HepG2 (cell line): Measurements from ENCODE around the gene ANKRD40. TPM values are rescaled to one million over a fixed set of nuclear protein-coding genes. Genes with fewer than 3 reads are reported as not detected.

ENCODE experiments used
- ATAC-seq: fragments of 200-7000 bp; cut with Tn5 transposase; 3 replicates; pipeline ENCODE4 v1.9.1; 2020; ENCODE audit warnings: mild to moderate bottlenecking, moderate library complexity
- BruUV-seq: library from RNA; stranded (reverse); fragments of 400-500 nt; replicated peaks from 2 replicates; lab custom pipeline; 2021; lab: Mats Ljungman, UMichigan
- CTCF ChIA-PET: fragments of 300-600 bp; formaldehyde crosslinking; extraction: SDS; loops from one replicate; lab custom pipeline; 2021; ENCODE audit warnings: low total read pairs, inconsistent platforms, low intra/inter-chr PET ratio; lab: Yijun Ruan, JAX
- POLR2A ChIA-PET: fragments of 350-600 bp; sonication (Branson Sonifier 250); formaldehyde crosslinking; loops from one replicate; lab custom pipeline; 2020; ENCODE audit warnings: antibody characterized with exemption, inconsistent platforms; lab: Yijun Ruan, JAX
- DNase-seq: peaks from one replicate; pipeline ENCODE4 v3.0.0-alpha.2; 2015; ENCODE audit warnings: low spot score
- FAIRE-seq: peaks from 3 replicates; lab custom pipeline; 2011; peaks lifted over from hg19 to GRCh38; lab: Jason Lieb, UNC
- H2AFZ ChIP-seq: one replicate; pipeline ENCODE4 v1.6.1; 2011; ENCODE audit warnings: low read length, inconsistent platforms
- H3K27ac ChIP-seq: fragments of 300-600 bp; 3 replicates; pipeline ENCODE4 v1.8.0; 2011; ENCODE audit warnings: mixed run types, mild to moderate bottlenecking, mixed read lengths, low read length, inconsistent platforms; ENCODE audit not compliant: insufficient read depth; ENCODE audit errors: extremely low read length
- H3K27me3 ChIP-seq, 2 experiments: fragments of 200-600 bp in 1 of 2; 2 replicates in 1 of 2; 3 replicates in 1 of 2; pipeline versions ENCODE4 v1.6.0 to v1.8.0; 2011; ENCODE audit warnings: low read length in 2 of 2, mild to moderate bottlenecking in 2 of 2, moderate library complexity in 2 of 2, inconsistent platforms in 1 of 2; ENCODE audit not compliant: insufficient read depth in 2 of 2, control insufficient read depth in 1 of 2
- H3K36me3 ChIP-seq, 2 experiments: fragments of 200-600 bp in 1 of 2; replicated peaks in 1 of 2; 2 replicates in 1 of 2; 3 replicates in 1 of 2; pipeline versions ENCODE4 v1.5.1 to v1.8.0; 2011; ENCODE audit warnings: low read length in 2 of 2, inconsistent platforms in 1 of 2; ENCODE audit not compliant: insufficient read depth in 2 of 2, control insufficient read depth in 1 of 2
- H3K4me1 ChIP-seq: 2 replicates; pipeline ENCODE4 v1.5.1; 2012; ENCODE audit warnings: low read length, inconsistent platforms; ENCODE audit not compliant: insufficient read depth
- H3K4me2 ChIP-seq: 2 replicates; pipeline ENCODE4 v1.6.0; 2011; ENCODE audit warnings: low read depth, low read length, inconsistent platforms
- H3K4me3 ChIP-seq, 3 experiments: fragments of 200-600 bp in 1 of 3; sonication (generic), shearing (Covaris generic) in 1 of 3; replicated peaks in 1 of 3; 2 replicates each; pipeline ENCODE4 v1.5.1; 2011 to 2016; ENCODE audit warnings: low read length in 3 of 3, inconsistent platforms in 2 of 3, low read depth in 2 of 3, mild to moderate bottlenecking in 2 of 3, control low read depth in 1 of 3, mixed read lengths in 1 of 3; ENCODE audit not compliant: insufficient read depth in 1 of 3
- H3K79me2 ChIP-seq: one replicate; pipeline ENCODE4 v1.6.1; 2011; ENCODE audit warnings: low read length, inconsistent platforms; ENCODE audit not compliant: insufficient read depth
- H3K9ac ChIP-seq: 2 replicates; pipeline ENCODE4 v1.6.0; 2011; ENCODE audit warnings: mild to moderate bottlenecking, low read depth, low read length, inconsistent platforms; ENCODE audit not compliant: insufficient read depth
- H3K9me3 ChIP-seq: 2 replicates; pipeline ENCODE4 v1.5.1; 2012; ENCODE audit warnings: mild to moderate bottlenecking, low read length
- H4K20me1 ChIP-seq: 2 replicates; pipeline ENCODE4 v1.6.0; 2011; ENCODE audit warnings: inconsistent platforms, mild to moderate bottlenecking, low read length, moderate library complexity; ENCODE audit not compliant: insufficient read depth
- NR2F1 ChIP-seq, 2 experiments: fragments of 450-650 bp in 1 of 2; formaldehyde crosslinking in 1 of 2; IDR thresholded peaks; 2 replicates each; pipeline versions ENCODE4 v1.5.0 to v1.6.1; 2016 to 2020; ENCODE audit warnings: mild to moderate bottlenecking in 1 of 2, missing compliant biosample characterization in 1 of 2, missing genetic modification reagents in 1 of 2, moderate library complexity in 1 of 2
- RBFOX2 ChIP-seq: fragments of 200-400 bp; formaldehyde crosslinking; IDR thresholded peaks from 2 replicates; pipeline ENCODE4 v1.6.1; 2017; ENCODE audit warnings: low read depth, mild to moderate bottlenecking, low read length
- SMARCE1 ChIP-seq: fragments of 450-650 bp; IDR thresholded peaks from 2 replicates; pipeline ENCODE4 v1.6.1; 2017; ENCODE audit warnings: borderline replicate concordance
- SUZ12 ChIP-seq: fragments of 150-350 bp; IDR thresholded peaks from 2 replicates; pipeline ENCODE4 v1.6.1; 2014; ENCODE audit warnings: low read depth, low read length
- ZNF121 ChIP-seq: sonication (generic); formaldehyde crosslinking; IDR thresholded peaks from 2 replicates; pipeline ENCODE4 v1.5.0; 2020; ENCODE audit warnings: mild to moderate bottlenecking, missing genetic modification reagents
- ZNF3 ChIP-seq: IDR thresholded peaks from 2 replicates; pipeline ENCODE4 v1.7.0; 2017; ENCODE audit warnings: inconsistent platforms
- ZNF607 ChIP-seq: sonication (generic); formaldehyde crosslinking; IDR thresholded peaks from 2 replicates; pipeline ENCODE4 v1.5.1; 2020; ENCODE audit warnings: missing genetic modification reagents, mild to moderate bottlenecking, borderline replicate concordance
- ZNF768 ChIP-seq: sonication (generic); formaldehyde crosslinking; IDR thresholded peaks from 2 replicates; pipeline ENCODE4 v1.4.0; 2020; ENCODE audit warnings: missing genetic modification reagents
- WGBS: methylation state at CpG from one replicate; pipeline ENCODE4 v1.1.6; 2017; ENCODE audit warnings: low lambda C conversion rate; 5-methylcytosine and 5-hydroxymethylcytosine counted together
- in situ Hi-C: cut with HindIII; loops from 2 replicates; pipeline ENCODE4 v1.10.0; 2017; ENCODE audit warnings: low pct_unique_long_range_greater_than_20kb; ENCODE audit not compliant: extremely low pct_ligation_motif_present
- intact Hi-C: fragments of 100-400 bp; cut with micrococcal nuclease; formaldehyde crosslinking; loops from one replicate; pipeline ENCODE4 v1.10.0; 2022; ENCODE audit not compliant: unreplicated experiment
- polyA plus RNA-seq, 8 experiments: library from polyadenylated mRNA; depleted of rRNA in 3 of 8; stranded (reverse) in 7 of 8; unstranded in 1 of 8; fragments of >200 nt; fragmentation: Illumina TruSeq in 4 of 8; extraction: Trizol in 4 of 8; gene quantifications; 2 replicates each; pipeline versions ENCODE4 v1.2.1 to v1.2.3, GENCODE V29; 2011 to 2016; ENCODE audit warnings: low read depth in 4 of 8, missing spikeins in 1 of 8, mixed read lengths in 1 of 8; ENCODE audit not compliant: insufficient read depth in 1 of 8
- total RNA-seq, 5 experiments: library from RNA; depleted of rRNA; stranded (reverse); fragments of >200 nt; fragmentation: Illumina TruSeq; extraction: Trizol; gene quantifications; 2 replicates each; pipeline ENCODE4 v1.2.3, GENCODE V29; 2016; ENCODE audit warnings: low read depth in 1 of 5
- TF ChIP-seq, protein P1 (sequence below): sonication (generic); formaldehyde crosslinking; IDR thresholded peaks from 2 replicates; pipeline ENCODE4 v1.5.0; 2020; ENCODE audit warnings: missing genetic modification reagents
- TF ChIP-seq, protein P2 (sequence below): sonication (generic); formaldehyde crosslinking; IDR thresholded peaks from 2 replicates; pipeline ENCODE4 v1.5.1; 2020; ENCODE audit warnings: mild to moderate bottlenecking, moderate library complexity, missing genetic modification reagents
- TF ChIP-seq, protein P3 (sequence below): sonication (generic); formaldehyde crosslinking; IDR thresholded peaks from 2 replicates; pipeline ENCODE4 v1.5.0; 2020; ENCODE audit warnings: mild to moderate bottlenecking, missing genetic modification reagents, borderline replicate concordance
- TF ChIP-seq, protein P4 (sequence below): IDR thresholded peaks from 2 replicates; pipeline ENCODE4 v1.6.1; 2016; ENCODE audit warnings: mild to moderate bottlenecking

The ANKRD40 gene
- total and polyA plus RNA-seq, 2 of the 13 experiments (the other 11 are each of a cell fraction or from before 2014, with no cell fraction given) = 35.0 to 46.4 TPM

DNA sequence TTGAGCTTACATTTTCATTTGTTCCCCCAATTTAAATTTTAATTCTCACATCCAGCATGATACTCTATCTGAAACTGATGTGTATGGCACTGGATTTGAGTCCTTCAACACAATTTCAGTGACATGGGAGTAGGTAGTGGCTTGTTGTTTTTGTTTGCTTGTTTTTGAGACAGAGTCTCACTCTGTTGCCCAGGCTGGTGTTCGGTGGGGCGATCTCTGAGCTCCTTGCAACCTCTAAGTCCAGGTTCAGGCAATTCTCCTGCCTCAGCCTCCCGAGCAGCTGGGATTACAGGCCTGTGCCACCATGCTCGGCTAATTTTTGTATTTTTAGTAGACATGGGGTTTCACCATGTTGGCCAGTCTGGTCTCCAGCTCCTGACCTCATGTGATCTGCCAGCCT, 1.3 kb upstream of the ANKRD40 start (continued):
- TF ChIP-seq ZNF607 (0 out of 2 replicates have a peak, but pooled peaks have one; percentile 18), ZNF121 (CRISPR knock-in tag) (peak; percentile 79)
- TF ChIP-seq, protein P1, sequence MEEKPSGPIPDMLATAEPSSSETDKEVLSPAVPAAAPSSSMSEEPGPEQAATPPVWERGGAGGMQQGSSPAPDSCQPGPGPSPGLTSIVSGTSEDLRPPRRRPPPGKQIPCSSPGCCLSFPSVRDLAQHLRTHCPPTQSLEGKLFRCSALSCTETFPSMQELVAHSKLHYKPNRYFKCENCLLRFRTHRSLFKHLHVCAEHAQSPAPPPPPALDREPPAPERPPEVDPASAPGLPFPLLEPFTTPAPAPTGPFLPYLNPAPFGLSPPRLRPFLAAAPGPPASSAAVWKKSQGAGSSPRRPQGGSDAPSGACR = peak; percentile 14; the same call in 1 of the 2 replicates
- TF ChIP-seq, protein P2, sequence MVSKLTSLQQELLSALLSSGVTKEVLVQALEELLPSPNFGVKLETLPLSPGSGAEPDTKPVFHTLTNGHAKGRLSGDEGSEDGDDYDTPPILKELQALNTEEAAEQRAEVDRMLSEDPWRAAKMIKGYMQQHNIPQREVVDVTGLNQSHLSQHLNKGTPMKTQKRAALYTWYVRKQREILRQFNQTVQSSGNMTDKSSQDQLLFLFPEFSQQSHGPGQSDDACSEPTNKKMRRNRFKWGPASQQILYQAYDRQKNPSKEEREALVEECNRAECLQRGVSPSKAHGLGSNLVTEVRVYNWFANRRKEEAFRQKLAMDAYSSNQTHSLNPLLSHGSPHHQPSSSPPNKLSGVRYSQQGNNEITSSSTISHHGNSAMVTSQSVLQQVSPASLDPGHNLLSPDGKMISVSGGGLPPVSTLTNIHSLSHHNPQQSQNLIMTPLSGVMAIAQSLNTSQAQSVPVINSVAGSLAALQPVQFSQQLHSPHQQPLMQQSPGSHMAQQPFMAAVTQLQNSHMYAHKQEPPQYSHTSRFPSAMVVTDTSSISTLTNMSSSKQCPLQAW (CRISPR knock-in tag) = 0 out of 2 replicates have a peak, but pooled peaks have one; percentile 7

DNA sequence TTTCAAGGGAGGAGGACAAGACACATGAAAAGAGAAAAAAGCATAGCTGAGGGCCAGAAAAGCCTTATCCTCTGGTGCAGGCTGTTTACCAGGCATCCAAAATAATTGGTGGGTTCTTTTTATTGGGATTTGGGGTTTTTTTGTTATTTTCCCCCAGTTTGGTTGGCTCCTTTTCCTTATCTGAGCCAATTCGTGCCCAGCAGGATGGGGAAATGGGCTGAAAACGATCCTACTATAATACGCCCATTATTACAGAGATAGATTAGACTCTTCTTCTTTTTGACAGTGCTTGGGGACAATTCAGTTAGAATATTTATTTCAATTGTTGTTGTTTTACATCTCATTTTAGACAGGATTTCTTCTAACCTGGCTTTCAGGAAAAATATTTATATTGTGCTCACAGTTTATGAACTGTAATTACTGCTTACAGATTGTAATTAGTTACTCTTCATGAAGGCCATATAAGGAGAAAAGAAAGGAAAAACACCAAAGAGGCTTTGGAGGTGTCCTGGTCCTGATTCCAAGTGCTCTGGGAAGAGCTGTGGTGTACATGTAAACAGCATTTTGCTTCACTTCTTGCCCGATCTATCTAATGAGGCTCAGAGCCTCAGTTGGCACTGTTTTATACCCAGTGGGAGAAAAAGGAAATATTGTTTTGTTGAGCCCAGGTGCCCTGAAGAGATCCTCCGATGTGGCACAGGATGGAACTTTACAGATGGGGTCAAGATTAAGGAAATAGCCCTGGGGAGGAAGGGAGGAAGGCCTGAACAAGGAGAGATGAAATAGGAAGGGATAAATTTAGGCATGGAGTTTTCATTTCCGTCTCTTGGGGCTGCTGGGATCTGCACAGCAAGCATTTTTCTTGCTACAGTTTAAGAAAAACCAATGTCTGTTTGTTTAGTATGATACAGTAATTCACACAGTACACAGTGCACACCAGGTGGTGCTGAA, 611 bp upstream of the ANKRD40 start:
- H3K4me1 ChIP-seq = peaks cover 47% of the 10 kb centered on the region
- peak overlapping the region; percentile 90 for H2AFZ ChIP-seq
- H3K9ac ChIP-seq = peak overlapping the region; percentile 96
- H3K4me2 ChIP-seq = peak overlapping the region; percentile 99
- ATAC-seq (0 out of 3 replicates have a peak, but pooled peaks have one; percentile 6), DNase-seq (no peak), FAIRE-seq (peak; percentile 30)
- peak overlapping the region; percentile 87 to 92 (median 88) for H3K4me3 ChIP-seq
- H4K20me1 ChIP-seq = no peaks in the 10 kb centered on the region
- BruUV-seq = TSS peak; percentile 98
- POLR2A ChIA-PET = interaction anchor here (0.6 to 6.5 kb wide), 12 partner anchors 9 to 207 kb away, joined by 3 to 97 read pairs (median 4); partner anchors contain the start of gene LUC7L3
- intact Hi-C loops = loop anchor here (2.0 kb wide), 1 partner anchor 48 kb away; no protein-coding TSS in a partner anchor
- H3K79me2 ChIP-seq = peaks cover 41% of the 10 kb centered on the region
- no peaks in the 10 kb centered on the region for H3K9me3 ChIP-seq
- WGBS = 4% methylated on average over 6 of the region's 6 CpGs
- no peaks in the 10 kb centered on the region; a peak in 1 of 5 replicates for H3K27me3 ChIP-seq
- CTCF ChIA-PET = no interaction called here
- in situ Hi-C loops = no loop called here
- peak overlapping the region; percentile 91 for H3K27ac ChIP-seq
- no peaks in the 10 kb centered on the region; a peak in 3 of 5 replicates for H3K36me3 ChIP-seq
- no peak for TF ChIP-seq SUZ12
- 0 out of 4 replicates have a peak, but pooled peaks of 1 of the 2 experiments have one; percentile 37 for TF ChIP-seq NR2F1 (CRISPR knock-in tag; IDR thresholded peaks at IDR 0.05)
- 0 out of 2 replicates have a peak, but pooled peaks have one; percentile 6 for TF ChIP-seq ZNF3
- TF ChIP-seq SMARCE1 = no peak
- no peak for TF ChIP-seq ZNF768
- TF ChIP-seq, protein P3, sequence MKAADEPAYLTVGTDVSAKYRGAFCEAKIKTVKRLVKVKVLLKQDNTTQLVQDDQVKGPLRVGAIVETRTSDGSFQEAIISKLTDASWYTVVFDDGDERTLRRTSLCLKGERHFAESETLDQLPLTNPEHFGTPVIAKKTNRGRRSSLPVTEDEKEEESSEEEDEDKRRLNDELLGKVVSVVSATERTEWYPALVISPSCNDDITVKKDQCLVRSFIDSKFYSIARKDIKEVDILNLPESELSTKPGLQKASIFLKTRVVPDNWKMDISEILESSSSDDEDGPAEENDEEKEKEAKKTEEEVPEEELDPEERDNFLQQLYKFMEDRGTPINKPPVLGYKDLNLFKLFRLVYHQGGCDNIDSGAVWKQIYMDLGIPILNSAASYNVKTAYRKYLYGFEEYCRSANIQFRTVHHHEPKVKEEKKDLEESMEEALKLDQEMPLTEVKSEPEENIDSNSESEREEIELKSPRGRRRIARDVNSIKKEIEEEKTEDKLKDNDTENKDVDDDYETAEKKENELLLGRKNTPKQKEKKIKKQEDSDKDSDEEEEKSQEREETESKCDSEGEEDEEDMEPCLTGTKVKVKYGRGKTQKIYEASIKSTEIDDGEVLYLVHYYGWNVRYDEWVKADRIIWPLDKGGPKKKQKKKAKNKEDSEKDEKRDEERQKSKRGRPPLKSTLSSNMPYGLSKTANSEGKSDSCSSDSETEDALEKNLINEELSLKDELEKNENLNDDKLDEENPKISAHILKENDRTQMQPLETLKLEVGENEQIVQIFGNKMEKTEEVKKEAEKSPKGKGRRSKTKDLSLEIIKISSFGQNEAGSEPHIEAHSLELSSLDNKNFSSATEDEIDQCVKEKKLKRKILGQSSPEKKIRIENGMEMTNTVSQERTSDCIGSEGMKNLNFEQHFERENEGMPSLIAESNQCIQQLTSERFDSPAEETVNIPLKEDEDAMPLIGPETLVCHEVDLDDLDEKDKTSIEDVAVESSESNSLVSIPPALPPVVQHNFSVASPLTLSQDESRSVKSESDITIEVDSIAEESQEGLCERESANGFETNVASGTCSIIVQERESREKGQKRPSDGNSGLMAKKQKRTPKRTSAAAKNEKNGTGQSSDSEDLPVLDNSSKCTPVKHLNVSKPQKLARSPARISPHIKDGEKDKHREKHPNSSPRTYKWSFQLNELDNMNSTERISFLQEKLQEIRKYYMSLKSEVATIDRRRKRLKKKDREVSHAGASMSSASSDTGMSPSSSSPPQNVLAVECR (CRISPR knock-in tag) = no peak
- TF ChIP-seq, protein P4, sequence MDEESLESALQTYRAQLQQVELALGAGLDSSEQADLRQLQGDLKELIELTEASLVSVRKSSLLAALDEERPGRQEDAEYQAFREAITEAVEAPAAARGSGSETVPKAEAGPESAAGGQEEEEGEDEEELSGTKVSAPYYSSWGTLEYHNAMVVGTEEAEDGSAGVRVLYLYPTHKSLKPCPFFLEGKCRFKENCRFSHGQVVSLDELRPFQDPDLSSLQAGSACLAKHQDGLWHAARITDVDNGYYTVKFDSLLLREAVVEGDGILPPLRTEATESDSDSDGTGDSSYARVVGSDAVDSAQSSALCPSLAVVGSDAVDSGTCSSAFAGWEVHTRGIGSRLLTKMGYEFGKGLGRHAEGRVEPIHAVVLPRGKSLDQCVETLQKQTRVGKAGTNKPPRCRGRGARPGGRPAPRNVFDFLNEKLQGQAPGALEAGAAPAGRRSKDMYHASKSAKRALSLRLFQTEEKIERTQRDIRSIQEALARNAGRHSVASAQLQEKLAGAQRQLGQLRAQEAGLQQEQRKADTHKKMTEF (CRISPR knock-in tag) = peak; percentile 13
- TF ChIP-seq RBFOX2 = no peak
